T-helper 22 cell (primary cell): Measurements from ENCODE around the gene CELA2B.
"Not testable (repeated sequence)": the region's sequence is repeated elsewhere in the genome, so short reads cannot be mapped to it uniquely, and the experiment has no call there.

Experiments
- DNase-seq: peaks from one replicate; pipeline ENCODE4 v3.0.0-alpha.2; 2020; ENCODE audit warnings: low read depth

The CELA2B gene

DNA sequence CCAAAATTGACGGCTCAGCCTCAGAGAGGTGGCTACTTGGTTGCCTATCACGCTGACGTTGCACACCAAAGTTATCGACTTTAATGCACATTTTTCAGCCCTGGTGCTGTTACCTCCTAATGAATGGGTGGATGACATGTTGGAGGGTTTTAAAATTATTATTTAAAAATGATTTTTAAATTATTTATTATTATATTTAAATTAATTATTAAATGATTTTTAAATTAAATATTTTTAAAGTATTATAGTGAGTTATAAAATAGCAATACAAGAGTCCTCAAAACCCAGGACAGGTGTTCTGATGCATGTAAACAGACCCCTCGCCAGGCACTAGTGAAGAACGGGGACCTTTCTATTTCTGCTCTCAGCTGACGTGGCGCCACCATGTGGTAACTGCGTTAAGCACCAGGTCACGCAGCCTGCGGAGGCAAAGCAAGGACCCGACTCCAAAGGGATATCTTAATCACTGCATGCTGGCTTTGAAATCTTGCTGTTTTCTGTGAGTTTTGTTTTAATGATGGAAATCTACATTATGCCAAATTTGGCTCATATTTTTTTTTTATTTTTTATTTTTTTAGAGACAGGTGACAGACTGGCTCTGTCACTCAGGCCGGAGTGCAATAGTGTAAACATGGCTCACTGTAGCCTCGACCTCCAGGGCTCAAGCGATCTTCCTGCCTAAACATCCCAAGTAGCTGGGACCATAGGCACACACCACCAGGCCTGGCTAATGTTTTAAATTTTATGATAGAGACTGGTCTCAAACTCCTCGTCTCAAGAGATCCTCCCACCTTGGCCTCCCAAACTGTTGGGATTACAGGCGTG, 25.5 kb downstream of the CELA2B start:
- DNase-seq, result no peak

DNA sequence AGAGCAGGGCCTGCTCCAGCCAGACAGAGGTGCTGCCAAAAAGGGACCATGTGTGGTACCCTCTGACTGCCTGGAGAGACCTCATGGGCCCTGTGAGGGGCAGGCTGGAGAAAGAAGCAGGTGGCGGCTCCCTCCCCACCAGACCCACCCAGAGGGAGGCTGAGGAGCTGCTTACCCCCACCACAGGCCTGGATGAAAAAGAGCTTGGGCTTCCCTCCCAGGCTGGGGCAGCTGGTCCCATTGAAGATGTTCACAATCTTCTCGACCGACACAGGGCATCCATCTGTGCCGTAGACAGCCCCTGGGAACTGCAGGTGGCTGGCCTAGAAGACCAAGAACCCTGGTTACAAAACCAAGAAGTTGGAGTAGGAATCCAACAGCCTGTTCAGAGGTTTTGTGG, 28.5 kb downstream of the CELA2B start:
- DNase-seq, result no peak

DNA sequence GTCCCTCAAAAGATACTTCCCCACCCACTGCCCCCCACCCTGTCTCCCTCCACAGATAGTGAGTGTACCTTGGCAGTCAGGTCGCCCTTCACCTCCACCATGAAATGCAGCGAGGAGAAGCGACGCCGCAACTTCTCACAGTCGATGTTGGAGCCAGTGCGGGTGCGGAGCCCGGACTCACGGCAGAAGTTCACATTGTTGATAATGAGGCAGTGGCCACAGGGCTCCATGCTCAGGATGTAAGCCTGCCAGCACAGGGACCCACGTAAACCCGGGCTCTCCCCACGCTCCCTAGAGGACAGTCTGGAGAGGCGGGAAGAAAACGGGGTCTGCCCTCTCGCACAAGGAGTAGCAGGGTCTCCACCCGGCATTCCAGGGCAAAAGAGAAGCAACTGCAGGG, 30.9 kb downstream of the CELA2B start:
- DNase-seq, result no peak

DNA sequence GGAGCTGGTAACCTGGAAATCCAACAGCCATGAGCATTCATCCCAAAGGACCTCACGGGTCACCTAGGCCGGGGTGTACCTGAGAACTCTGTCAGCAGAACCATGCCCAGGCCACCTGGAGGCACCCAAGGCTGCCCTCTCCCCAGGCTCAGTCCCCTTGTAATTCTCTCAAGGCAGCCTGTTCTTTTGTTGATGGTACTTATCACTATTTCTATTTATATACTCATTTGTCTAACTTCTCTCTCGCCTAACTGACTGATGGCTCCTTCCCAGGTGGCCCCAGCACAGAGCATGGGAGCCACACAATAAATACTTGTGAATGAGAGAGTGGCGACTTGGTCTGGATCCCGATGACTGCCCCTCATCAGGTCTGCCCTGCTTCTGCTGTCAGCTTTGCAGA, 31.4 kb downstream of the CELA2B start:
- no peak for DNase-seq

DNA sequence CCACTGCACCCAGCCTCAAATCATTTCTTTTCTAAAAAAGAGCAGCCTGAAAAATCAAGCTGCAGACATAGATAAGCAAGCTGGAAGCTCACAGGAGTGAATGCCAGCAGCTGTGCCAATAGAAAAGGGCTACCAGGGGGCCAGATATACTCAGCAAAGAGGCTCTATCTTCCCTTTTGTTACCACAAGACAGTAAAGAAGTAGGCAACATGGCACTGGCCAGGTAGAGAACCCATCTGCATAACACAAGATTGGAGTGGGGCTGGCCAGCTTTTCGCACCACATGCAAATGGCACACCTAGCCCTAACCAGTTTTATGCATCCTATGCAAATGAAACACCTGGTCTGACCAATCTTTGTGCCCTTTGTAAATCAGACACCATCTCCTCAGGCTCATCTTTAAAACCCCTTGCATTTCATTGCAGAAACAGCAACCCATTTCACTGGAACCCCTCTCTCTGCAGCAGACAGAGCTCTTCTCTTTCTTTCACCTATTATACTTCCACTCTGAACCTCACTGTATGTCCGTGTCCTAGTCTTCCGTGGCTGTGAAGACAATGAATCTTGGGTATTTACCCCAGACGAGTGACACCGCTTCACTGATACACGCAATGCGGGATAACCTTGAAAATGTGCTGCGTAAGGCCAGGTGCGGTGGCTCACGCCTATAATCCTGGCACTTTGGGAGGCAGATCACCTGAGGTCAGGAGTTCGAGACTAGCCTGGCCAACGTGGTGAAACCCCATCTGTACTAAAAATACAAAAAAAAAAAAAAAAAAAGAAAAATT, 33.0 kb downstream of the CELA2B start:
- DNase-seq, result no peak

DNA sequence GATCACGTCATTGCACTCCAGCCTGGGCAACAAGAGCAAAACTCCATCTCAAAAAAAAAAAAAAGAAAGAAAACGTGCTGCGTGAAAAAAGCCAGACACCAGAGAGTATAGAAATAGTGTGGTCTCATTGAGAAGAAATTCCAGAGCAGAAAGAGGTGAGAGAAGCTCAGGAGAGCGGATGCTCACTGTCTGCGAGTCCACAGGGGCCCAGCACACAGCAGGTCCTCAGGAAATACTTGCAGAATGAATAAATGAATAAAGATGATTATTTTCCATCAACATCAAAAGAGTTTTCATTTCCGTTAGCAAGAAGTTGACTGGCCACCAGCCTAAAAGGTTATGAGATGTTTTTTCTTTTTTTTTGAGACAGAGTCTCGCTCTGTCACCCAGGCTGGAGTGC, 33.7 kb downstream of the CELA2B start:
- no peak for DNase-seq

DNA sequence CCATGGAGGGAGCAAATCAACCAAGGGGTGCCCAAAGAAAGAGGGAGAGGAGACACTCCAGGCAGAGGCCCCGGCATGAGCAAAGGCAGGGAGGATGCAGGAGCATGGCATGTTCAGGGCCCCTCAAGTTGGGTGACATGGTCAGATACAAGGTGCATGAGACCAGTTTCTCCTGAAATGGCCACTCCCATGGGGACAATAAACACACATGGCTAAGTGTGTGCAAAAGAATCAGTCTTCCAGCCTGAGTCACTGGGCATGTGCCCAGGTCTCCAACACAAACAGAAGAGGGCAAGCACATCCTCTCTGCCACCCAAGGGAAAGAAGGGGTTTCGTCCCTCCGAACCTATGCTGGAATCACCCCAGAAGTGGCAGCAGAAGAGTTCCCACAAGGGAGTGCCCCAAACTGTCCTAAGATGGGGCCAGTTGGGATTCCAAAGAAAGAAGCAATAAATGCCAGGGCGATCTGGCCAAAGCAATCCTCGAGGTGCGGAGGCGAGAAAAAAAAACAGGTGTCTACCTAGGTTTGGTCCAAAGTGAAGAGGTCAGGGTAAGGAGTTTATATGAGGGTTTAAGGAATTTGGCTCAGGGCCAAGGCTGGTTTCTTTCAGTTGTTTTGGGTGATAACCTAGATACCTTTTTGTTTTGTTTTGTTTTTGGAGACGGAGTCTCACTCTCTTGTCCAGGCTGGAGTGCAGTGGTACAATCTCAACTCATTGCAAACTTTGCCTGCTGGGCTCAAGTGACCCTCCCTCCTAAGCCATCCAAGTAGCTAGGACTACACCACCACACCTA, 34.9 kb downstream of the CELA2B start:
- DNase-seq, result no peak

DNA sequence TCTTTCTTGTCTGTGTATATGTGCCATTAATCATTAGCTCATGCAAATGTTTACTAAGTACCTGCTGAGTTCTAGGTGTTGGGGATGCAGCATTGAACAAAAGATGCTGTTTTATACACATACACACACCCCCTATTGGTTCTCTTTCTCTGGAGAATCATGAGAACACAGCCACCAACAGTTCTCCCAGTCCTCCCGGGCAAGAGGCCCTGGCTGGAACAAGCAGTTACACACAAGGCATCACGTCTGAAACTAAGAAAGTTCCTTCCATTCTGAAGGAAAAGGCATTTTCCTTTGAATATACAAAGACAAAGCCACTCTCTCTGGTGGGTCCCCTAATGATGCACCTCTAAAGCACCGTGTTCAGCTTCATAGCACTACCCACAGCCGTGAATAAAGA, 37.3 kb downstream of the CELA2B start:
- DNase-seq, result no peak

DNA sequence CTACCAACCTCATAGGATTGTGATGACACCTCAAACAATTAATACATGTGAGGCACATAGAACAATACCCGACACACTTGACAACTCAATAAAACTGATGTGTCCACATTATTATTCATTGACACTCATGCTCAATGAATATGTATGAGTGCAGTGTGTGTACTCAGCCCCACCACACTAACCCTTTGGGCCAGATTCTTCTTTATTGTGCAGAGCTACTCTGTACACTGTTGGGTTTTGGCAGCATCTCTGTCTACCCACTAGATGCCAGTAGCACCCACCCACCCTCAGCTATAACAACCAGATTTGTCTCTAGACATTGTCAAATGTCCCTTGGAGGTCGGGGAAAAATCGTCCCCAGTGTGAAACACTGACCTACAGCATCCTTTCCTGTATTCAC, 38.0 kb downstream of the CELA2B start:
- DNase-seq, result no peak

DNA sequence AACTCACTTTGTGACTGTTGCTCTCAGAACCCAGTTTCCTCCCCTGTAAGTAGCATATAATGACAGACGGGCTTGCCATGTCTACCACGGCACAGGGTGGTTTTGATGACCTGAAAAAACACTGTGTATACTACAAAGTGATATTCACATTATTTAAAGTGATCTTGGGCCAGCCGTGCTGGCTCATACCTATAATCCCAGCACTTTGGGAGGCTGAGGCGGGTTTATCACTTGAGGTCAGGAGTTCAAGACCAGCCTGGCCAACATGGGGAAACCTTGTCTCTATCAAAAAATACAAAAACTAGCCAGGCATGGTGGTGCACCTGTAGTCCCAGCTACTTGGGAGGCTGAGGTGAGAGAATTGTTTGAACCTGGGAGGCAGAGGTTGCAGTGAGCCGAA, 38.7 kb downstream of the CELA2B start:
- not testable (repeated sequence) for DNase-seq

DNA sequence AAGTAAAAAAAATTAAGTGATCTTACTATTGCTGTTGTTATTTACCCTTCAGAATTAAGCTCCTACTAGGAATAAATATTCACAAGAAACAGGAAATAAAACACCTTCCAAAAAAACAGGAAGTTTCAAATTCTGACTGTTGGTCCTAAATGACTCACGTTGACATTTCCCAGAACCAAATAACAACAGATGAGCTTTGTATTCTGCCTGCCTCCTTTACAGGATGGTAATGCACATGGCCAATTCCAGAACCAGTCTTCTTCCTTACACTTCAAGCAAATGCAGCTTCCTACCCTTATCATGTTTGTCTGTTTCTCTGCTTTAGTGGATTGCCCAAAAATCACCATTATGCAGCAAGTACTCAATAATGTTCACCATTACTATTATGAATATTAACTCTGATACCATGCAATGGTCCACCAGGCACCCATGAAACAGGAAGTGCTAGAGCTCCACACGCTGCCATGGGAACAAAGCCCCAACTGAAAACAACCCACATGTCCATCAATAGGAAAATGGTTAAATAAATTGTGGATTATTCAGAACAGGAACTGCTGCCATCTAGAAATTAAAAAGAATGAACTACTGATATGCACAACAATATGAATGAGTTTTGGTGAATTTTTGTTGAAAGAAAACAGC, 39.2 kb downstream of the CELA2B start:
- no peak for DNase-seq

DNA sequence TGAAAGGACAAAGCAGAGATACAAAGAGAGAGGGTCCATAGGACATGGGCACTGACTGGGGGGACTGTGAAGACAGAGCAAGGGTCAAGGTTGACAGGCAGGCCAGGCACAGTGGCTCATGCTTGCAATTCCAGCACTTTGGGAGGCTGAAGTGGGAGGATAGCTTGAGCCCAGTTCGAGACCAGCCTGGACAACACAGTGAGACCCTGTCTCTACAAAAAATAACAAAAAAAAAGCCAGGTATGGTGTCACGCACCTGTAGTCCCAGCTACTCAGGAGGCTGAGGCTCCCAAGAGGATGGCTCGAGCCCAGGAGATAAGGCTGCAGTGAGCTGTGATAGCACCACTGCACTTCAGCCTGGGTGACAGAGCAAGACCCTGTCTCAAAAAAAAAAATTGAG, 43.7 kb downstream of the CELA2B start:
- DNase-seq, result no peak

DNA sequence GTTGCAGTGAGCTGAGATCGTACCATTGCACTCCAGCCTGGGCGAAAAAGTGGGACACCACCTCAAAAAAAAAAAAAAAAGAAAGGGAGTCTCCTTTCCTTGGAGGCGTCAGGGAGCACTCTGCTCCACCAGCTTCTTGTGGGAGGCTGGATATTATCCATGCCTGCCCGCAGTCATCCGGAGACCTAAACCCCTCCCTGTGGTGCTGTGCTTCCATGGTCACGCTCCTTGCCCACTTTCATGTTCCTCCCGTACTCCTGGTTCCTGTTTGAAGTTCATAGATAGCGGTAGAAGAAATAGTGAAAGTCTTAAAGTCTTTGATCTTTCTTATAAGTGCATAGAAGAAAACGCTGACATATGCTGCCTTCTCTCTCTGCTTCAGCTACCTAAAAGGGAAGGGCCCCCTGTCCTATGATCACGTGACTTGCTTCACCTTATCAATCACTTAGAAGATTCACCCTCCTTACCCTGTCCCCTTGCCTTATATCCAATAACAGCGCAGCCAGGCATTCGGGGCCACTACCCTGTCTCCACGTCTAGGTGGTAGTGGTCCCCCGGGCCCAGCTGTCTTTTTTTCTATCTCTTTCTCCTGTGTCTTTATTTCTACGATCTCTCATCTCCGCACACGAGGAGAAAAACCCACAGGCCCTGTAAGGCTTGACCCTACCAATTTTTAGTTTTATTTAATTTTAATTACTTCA, 45.5 kb downstream of the CELA2B start:
- not testable (repeated sequence) for DNase-seq

DNA sequence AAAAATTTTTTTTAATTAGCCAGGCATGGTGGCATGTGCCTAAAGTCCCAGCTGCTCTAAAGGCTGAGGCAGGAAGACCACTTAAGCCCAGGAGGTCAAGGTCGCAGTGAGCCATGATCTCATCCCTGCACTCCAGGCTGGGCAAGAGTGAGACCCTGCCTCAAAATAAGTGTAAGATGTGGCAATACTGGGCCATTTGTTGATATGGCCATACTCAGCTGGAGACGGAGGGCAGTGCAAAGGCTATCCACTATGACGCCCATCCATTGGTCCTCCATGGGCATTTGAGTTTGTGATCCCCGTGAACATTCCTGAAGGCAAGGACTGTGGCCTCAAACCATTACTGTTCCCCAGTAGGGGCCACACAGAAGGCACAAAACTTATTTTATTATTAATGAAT, 46.6 kb downstream of the CELA2B start:
- DNase-seq, result no peak

DNA sequence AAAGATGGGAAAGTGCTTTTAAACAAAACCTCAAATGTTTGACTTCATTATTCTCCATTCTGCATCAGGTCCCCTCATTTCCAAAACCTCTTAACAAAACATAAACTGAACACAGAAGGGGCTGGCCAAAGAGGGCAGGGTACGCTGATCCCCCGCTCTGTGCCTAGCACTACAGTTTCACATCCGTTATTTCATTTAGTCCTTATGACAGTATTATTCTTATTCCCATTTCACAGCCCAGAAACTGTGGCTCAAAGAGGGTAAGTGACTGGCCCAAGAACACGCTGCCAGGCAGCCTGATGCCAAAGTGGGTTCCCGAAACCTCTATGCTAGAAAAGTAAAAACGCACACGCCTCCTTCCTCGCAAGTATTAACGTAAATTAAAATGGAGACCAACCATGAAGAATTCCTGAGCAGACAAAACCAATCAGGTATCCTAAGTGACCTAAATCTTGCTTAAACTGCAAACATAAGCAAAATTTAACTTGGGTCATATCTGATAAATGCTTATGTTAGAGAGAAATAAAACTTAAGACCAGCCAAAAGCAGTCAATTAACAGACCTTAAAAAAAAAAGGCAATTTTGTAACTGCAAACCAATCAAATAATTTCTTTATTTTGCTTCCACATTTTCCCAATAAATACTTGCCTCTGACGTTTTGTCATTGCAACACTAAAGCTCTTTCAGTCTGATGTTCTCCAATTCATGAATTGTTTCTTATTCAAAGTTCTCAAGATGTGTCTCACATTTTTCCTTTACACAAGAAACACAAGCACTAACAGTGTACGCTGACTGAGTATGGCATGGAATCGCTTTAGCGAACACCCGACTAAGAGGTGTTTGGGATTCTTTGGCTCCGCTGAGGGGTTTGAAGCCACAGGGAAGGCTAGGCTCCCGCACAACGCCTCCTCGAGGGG, 47.5 kb downstream of the CELA2B start:
- no peak for DNase-seq

DNA sequence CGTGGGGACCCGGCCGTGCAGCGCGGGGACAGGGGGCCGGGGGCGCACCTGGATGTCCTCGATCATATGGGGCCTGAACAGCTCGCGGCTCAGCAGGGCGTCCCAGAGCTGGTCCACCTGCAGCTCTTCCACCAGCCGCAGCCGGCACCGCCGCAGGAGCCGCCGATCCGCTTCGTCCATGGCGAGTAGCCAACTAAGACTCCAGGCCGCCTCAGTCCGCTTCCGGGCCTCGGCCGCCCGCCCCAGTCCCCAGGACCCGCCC, 48.0 kb downstream of the CELA2B start, which contains the start of gene CASP9:
Gene CASP9 (minus strand): TSS at position 195 of the 262 bp plus-strand sequence. CDS start 15 bp downstream, at position 180.
- DNase-seq, result no peak

DNA sequence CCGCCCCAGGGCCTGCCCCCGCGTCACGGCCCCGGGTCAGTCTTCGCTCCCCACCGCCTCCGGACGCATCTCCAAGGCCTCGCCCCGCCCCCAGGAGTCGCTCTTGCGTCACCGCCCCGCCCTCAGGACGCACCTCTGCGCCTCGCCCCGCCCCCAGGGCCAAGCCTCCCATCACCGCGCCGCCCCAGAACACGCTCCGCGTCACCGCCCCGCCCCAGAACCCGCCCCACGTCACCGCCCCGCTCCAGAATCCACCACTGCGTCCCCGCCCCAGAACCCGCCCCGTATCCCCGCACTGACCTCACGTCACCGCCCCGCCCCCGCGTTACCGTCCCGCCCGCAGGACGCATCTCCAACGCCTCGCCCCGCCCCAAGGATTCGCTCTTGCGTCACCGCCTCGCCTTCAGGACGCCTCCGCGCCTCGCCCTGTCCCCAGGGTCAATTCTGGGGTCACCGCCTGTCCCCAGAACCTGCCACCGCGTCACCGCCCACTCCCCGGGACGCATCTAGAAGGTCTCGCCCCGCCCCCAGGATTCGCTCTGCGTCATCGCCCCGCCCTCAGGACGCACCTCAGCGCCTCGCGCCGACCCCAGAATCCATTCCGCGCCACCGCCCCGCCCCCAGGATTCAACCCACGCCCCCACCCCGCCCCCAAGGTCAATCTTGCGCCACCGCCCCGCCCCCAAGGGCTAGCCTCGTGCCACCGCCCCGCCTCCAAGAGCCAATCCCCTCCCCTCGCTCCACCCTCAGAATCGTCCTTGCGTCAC, 48.6 kb downstream of the CELA2B start:
- DNase-seq, result peak; percentile 100

DNA sequence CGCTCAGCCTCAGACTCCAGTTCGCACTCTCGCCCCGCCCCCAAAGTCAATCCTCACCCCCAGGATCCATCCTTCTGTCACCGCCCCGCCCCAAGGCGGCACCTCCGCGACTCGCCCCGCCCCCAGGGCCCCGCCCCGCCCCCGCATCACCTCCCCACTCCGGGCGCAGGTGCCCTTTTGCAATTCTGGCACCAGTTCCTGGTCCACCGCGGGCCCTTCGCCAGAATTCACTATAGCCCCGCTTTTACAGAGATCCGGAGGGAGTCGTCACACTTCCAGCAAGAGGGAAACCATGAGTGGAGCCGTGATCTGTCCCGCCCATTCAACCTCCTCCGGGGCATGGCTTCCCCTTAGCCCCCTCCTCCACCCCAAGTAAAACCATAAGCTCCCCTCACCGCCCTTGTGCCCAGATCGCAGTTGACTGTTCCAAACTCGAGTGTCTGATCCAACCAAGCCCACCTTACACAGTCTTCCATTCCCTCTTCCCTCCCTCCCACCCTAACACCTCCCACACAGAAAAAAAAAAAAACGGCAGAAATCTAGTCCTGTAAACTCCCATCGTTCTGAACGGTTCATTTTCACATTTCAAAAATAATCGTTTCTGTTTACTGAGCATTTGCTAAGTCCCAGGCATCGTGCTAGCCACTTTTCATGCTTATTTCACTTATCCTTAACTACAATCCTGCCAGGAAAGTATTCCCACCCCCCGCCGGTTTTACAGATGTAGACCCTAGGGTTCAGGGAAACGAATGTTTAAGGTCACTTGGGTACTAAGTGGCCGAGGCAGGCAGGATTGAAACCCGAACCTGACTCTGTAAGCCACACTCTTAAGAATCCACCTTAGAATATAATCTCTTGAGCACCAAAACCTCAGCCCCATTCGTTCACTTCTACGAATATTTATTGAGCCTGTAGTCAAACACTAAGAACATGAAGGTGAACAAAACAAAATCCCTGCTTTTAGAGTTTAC, 49.4 kb downstream of the CELA2B start:
- no peak for DNase-seq
